Mesothelial cell of epicardium (in vitro differentiated cells): Measurements from ENCODE around the gene OSBPL2. TPM values are rescaled to one million over a fixed set of nuclear protein-coding genes. Genes with fewer than 3 reads are reported as not detected.

Source experiments
- DNase-seq, 2 experiments: peaks; one replicate each; pipeline ENCODE4 v3.0.0; 2021; ENCODE audit warnings: low spot score in 2 of 2; ENCODE audit not compliant: unreplicated experiment in 2 of 2
- H3K27ac Mint-ChIP-seq: 2 replicates; pipeline ENCODE4 v1.8.0; 2021; ENCODE audit warnings: mixed read lengths
- H3K27me3 Mint-ChIP-seq: 2 replicates; pipeline ENCODE4 v1.8.0; 2021; ENCODE audit warnings: low read depth, mixed read lengths
- H3K36me3 Mint-ChIP-seq: 2 replicates; pipeline ENCODE4 v1.8.0; 2021; ENCODE audit warnings: mixed read lengths
- H3K4me1 Mint-ChIP-seq: 2 replicates; pipeline ENCODE4 v1.8.0; 2021; ENCODE audit warnings: mixed read lengths
- H3K4me3 Mint-ChIP-seq: 2 replicates; pipeline ENCODE4 v1.8.0; 2021; ENCODE audit warnings: mild to moderate bottlenecking, moderate library complexity, mixed read lengths
- H3K9me3 Mint-ChIP-seq: 2 replicates; pipeline ENCODE4 v1.8.0; 2021; ENCODE audit warnings: mixed read lengths
- CTCF ChIP-seq: fragments of 200-600 bp; sonication (generic); IDR thresholded peaks from one replicate; pipeline ENCODE4 v1.5.0; 2021; ENCODE audit warnings: antibody characterized with exemption; ENCODE audit not compliant: unreplicated experiment
- total RNA-seq: library from RNA; stranded (reverse); gene quantifications from 3 replicates; pipeline ENCODE4 v1.2.1, GENCODE V29; 2021

Gene OSBPL2
- total RNA-seq, 1 donor from 2014 or later = 57.7 TPM

GRCh38 chr20:62328684-62329388 lies 90.5 kb downstream of the OSBPL2 start:
- no peaks in the 10 kb centered on the region for H3K9me3 Mint-ChIP-seq
- H3K27ac Mint-ChIP-seq = no peak overlapping the region
- no peaks in the 10 kb centered on the region for H3K4me1 Mint-ChIP-seq

GRCh38 chr20:62329389-62330377 lies 91.4 kb downstream of the OSBPL2 start:
- Mint-ChIP-seq H3K4me1 (no peaks in the 10 kb centered on the region), H3K36me3 (peaks cover 28% of the 10 kb centered on the region), H3K27ac (no peak overlapping the region), H3K9me3 (no peaks in the 10 kb centered on the region), H3K27me3 (no peaks in the 10 kb centered on the region), H3K4me3 (no peak overlapping the region)
- TF ChIP-seq CTCF = no peak
- no peak for DNase-seq

More at GRCh38 chr20:62328684-62329388, 90.5 kb downstream of the OSBPL2 start:
- no peak for TF ChIP-seq CTCF
- H3K36me3 Mint-ChIP-seq = peaks cover 29% of the 10 kb centered on the region
- no peak overlapping the region for H3K4me3 Mint-ChIP-seq
- no peaks in the 10 kb centered on the region for H3K27me3 Mint-ChIP-seq
- no peak for DNase-seq

GRCh38 chr20:62330576-62331317 lies 92.4 kb downstream of the OSBPL2 start:
- Mint-ChIP-seq H3K27ac (no peak overlapping the region), H3K4me3 (no peak overlapping the region), H3K4me1 (no peaks in the 10 kb centered on the region), H3K9me3 (no peaks in the 10 kb centered on the region), H3K27me3 (no peaks in the 10 kb centered on the region), H3K36me3 (peaks cover 18% of the 10 kb centered on the region)
- no peak for DNase-seq
- TF ChIP-seq CTCF = no peak

GRCh38 chr20:62331347-62331746 lies 93.0 kb downstream of the OSBPL2 start:
- no peak for TF ChIP-seq CTCF
- Mint-ChIP-seq H3K36me3 (peaks cover 13% of the 10 kb centered on the region), H3K27me3 (no peaks in the 10 kb centered on the region), H3K27ac (no peak overlapping the region), H3K4me3 (no peak overlapping the region), H3K4me1 (no peaks in the 10 kb centered on the region), H3K9me3 (no peaks in the 10 kb centered on the region)
- DNase-seq = no peak

- Mint-ChIP-seq H3K4me1 (no peaks in the 10 kb centered on the region), H3K4me3 (no peak overlapping the region), H3K27ac (no peak overlapping the region), H3K9me3 (no peaks in the 10 kb centered on the region), H3K27me3 (no peaks in the 10 kb centered on the region), H3K36me3 (peaks cover 10% of the 10 kb centered on the region)
- TF ChIP-seq CTCF = no peak
- no peak for DNase-seq
Measured at GRCh38 chr20:62332421-62332820, 94.1 kb downstream of the OSBPL2 start.
